GM19043 (cell line): Measurements from ENCODE around the gene MST1R.
"Not testable (repeated sequence)": the region's sequence is repeated elsewhere in the genome, so short reads cannot be mapped to it uniquely, and the experiment has no call there.

Source experiments
- ATAC-seq: cut with Tn5 transposase; IDR thresholded peaks from one replicate; pipeline ENCODE4 v1.9.1; 2021; ENCODE audit warnings: low read depth; ENCODE audit not compliant: unreplicated experiment

MST1R gene

DNA sequence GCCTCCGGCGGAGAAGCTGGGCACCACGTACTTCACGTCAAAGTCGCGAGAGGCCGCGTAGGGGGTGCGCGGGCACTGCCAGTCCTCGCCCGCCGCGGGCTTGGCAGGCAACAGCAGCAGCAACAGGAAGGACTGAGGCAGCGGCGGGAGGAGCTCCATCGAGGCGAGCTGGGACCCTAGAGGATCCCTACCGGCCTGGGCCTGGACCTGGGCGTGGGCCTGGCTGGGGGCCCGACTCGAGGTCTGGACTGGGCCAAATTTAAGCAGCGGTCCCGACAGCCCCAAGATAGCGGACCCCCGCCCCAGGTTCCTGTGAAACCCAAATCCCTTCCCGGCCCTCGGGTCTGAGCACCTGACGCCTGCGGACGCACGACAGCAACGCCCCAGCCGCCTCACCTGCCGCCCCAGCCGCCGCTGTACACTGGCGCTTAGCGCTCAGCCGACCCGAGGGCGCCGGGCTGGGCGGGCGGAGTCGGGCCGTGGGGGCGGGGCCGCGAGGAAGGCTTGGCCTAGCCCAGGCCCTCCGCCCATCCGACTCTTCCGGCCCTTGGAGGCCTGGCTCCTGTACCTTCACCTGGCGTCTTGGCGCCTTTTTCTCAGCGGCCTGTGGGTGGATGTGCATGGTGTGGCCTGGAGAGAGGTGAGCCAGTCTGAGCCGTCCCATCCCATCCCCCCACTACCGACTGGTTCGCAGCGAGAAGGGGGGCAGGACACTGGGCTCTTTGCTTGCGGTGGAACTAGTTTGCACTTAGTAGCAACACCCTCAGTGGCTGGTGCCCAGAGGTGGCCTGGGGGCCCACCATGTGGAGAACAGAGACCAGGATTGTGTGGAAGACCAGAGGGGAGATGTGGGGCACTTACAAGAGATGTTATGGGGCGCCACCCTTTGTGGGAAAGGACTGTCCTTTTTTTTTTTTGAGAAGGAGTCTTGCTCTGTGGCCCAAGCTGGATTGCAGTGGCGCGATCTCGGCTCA lies at the start of gene MST1R:
TSS of gene MST1R (minus strand) at position 423 of the 974 bp plus-strand sequence. CDS start at position 159, 264 bp downstream.
- ATAC-seq: peak; percentile 78

GRCh38 chr3:49952924-49953323 lies 49.3 kb upstream of the MST1R start:
- no peak for ATAC-seq

GRCh38 chr3:49942651-49943050 lies 39.0 kb upstream of the MST1R start:
- ATAC-seq: no peak

DNA sequence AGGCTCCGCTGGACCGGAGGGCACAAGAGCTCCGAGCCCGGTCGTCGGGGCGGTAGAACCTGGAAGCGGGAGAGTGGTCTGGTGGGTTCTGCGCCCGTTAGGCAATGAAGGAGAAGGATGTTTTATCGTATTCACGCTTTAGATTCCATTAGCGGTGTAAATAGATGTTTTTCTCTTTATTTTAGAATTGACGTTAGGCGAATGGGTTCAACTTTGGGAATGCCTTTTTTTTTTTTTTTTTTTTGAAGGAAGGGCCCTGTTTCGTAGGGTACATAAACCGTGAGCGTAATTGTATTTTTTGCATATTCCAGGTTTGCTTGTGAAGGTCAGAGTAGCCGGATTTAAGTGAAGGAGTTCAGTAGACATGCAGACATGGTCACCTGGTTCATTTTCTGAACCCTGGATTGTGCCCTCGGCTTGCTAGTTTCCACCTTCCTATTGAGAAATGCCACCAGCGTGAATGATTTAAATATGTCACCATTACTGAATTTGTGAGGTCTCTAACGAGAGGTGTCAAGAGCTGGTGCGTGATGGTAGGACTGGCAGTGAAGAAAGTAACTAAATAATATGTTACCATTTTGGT lies 37.1 kb upstream of the MST1R start:
- ATAC-seq: no peak

DNA sequence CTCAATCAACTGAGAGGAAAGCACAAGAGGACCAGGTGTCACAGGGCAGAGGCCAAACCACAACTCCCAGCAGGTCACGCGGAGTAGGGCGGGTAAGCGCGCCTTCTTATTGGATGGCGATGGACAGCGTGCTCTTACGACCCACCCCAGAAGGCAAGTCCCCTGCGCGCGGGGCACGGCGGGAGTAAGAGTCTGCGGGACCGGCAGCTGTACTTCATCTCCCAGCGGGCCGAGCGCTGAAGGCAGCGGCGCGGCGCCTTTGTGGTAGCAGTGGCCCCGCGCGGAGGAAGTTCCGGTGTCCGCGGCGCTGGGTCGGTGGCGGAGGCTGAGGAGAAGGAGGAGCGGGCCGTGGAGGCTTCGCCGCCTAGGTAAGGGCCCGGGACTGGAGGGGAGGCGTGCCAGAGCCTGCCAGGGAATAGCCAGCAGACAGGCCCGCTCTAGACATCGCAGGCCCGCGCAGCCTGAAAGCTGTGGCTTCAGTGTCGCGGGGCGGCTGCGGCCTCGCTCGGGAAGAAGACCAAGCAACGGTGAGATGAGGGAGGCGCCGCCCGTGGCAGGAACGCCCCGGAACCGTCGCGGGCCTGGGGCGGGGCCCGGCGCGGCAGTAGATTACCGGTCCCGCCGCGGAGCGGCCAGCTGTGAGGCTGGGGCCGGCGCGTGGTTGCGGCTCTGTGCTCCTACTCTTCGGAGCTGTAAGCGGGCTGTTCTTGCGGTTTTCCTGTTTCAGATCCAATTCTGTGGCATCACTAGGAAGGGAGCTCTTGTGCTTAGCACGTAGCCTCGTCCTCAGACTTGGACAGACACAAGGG lies 36.4 kb upstream of the MST1R start, which contains the start of gene RBM6:
TSS of gene RBM6 (plus strand) at position 293 of the 809 bp plus-strand sequence. CDS start 22,492 bp downstream, outside the sequence.
- peak; percentile 94 for ATAC-seq

DNA sequence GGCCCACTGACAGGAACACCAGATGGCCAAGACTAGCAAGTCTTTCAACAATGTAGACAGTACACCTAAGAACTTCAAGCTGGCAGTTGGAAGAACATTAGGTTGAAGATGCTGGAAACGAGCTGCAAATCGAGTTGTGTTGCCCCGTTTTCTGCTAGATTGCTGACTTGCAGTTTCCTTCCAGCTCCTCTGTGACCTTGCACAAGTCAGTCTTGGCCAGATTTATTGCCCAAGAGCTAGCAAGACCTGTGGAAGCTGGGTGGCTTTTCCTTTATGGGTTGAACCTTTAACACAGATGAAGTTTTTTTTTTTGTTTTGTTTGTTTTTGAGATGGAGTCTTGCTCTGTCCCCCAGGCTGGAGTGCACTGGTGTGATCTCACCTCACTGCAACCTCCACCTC lies 33.4 kb upstream of the MST1R start:
- no peak for ATAC-seq

GRCh38 chr3:49932281-49932680 lies 28.6 kb upstream of the MST1R start:
- ATAC-seq: not testable (repeated sequence)

DNA sequence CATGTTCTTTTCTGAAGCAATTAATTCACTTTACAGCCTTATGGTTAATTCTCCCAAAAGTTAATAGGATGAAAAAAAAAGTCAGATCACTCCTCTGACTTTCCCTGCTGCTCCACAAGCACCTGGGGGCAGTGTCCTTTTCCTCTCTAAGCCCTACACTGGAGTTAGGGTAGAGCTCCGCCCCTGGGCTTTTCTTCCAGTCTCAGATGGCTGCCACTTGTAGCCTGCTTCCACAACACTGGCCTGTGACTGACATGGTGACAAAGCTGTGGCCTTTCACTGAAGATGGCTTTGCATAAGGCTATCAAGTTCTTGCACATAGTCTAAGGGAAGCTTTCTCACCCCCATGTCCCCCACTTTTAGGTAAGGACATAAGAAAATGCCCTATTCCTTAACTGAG lies 27.2 kb upstream of the MST1R start:
- ATAC-seq: no peak

DNA sequence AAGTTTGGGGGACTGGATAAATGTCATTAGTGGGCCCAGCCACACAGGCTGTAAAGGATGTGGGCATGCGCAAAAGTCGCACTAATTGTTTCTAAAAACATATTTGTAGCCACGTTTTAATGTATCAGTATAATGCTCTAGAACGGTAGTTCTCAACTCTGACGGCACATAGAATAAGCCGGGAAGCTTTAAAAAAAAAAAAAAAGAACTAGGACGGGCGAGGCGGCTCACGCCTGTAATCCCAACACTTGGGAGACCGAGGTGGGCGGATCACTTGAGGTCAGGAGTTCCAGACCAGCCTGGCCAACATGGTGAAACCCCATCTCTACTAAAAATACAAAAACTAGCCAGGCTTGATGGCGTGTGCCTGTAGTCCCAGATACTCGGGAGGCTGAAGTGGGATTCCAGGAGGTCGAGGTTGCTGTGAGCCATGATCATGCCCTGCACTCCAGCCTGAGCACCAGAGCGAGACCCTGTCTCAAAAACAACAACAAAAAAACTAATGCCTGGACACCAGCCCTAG lies 26.6 kb upstream of the MST1R start:
- ATAC-seq: no peak

- peak; percentile 85 for ATAC-seq
Observed at GRCh38 chr3:49929291-49930167, 25.9 kb upstream of the MST1R start, which contains the start of gene MON1A. TSS of gene MON1A (minus strand) at chr3:49929811. CDS start at chr3:49913346, 16,465 bp downstream.

GRCh38 chr3:49928481-49929017 lies 24.9 kb upstream of the MST1R start:
- ATAC-seq: no peak

DNA sequence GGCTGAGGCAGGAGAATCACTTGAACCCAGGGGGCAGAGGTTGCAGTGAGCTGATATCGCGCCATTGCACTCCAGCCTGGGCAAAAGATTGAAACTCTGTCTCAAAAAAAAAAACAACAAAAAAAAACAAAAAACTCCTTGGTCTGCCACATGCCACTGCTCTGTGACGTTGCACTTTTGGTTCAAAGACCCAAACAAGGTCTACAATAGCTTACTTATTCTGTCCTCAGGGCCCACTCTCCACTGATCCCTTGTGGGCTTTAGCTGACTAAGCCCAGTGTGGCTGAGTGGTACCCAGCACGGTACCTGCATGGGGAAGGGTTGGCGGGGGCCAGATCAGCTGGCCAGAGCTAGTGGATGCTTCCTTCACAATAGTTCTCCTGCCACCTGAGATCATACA lies 24.1 kb upstream of the MST1R start:
- ATAC-seq: no peak

GRCh38 chr3:49926117-49926728 lies 22.6 kb upstream of the MST1R start:
- no peak for ATAC-seq

GRCh38 chr3:49925485-49925884 lies 21.8 kb upstream of the MST1R start:
- no peak for ATAC-seq

GRCh38 chr3:49924683-49925082 lies 21.0 kb upstream of the MST1R start:
- ATAC-seq: no peak

DNA sequence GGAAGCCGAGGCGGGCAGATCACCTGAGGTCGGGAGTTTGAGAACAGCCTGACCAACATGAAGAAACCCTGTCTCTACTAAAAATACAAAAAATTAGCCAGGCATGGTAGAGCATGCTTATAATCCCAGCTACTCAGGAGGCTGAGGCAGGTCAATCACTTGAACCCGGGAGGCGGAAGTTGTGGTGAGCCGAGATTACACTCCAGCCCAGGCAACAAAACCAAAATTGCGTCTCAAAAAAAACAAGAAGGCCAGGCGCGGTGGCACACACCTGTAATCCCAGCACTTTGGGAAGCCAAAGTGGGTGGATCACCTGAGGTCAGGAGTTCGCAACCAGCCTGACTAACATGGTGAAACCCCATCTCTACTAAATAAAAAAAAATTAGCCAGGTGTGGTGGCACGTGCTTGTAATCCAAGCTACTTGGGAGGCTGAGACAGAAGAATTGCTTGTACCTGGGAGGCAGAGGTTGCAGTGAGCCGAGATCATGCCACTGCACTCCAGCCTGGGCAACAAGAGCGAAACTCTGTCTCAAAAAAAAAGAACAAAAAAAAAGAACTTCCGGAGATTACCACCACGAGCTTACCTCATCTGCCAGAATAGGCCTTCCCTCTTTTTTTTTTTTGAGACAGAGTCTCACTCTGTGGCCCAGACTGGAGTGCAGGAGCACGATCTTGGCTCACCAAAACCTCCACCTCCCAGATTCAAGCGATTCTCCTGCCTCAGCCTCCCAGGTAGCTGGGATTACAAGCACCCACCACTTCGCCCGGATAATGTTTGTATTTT lies 14.3 kb upstream of the MST1R start:
- ATAC-seq: not testable (repeated sequence)

DNA sequence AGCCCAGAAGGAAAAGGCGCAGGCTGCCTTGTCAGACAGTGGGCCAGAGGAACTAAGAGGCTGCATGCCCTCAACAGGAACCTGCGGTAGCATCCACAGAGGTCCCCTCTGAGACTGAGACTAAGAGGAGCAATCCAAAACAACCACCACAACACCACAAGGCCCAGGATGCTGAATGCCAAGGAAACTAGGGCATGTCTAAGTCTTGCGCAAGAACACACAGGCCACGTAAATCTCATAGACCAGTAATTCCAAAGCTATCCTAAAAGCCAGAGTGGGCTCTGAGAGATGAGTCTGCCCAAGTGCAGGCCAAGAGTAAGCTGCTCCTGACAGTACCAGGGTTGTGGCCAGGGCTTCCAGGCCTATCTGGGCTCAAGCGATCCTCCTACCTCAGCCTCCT lies 13.0 kb upstream of the MST1R start:
- no peak for ATAC-seq

DNA sequence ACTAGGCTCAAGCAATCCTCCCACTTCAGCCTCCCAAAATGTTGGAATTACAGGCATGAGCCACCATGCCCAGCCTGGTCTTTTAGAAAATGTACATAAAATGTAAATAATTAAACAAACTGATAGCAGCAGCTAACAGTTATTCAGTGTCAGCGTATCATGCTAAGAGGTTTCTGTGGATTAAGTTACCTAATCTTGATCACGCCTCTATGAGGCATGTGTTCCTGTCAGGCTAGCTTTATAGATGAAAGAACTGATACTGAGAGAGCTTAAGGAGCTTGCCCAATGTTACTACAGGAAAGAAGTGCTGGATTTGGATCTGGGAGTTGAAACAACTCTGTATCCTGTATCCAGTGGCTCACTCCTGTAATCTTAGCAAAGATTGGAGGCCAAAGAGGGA lies 11.2 kb upstream of the MST1R start:
- ATAC-seq: no peak
